ENCODE results near the gene ACVR2A. TPM values are rescaled to one million over a fixed set of nuclear protein-coding genes. Genes with fewer than 3 reads are reported as not detected.

The ACVR2A gene
- total and polyA plus RNA-seq, 8 donors, result 4.8 to 13.9 (median 7.0) TPM

- FAIRE-seq (no peak), DNase-seq (no peak), ATAC-seq (no peak)
- H3K9me3 ChIP-seq, result no peaks in the 10 kb centered on the region
- intact Hi-C loops (cut with DNase I), result loop anchor here in 1 of 3 donors (10.0 kb wide), 1 partner anchor 1061 kb away; no protein-coding TSS in a partner anchor
- H3K36me3 ChIP-seq, result no peaks in the 10 kb centered on the region
- no peak overlapping the region for H3K4me3 ChIP-seq
- no peak for TF ChIP-seq CTCF (IDR thresholded peaks at IDR 0.05)
- H3K27me3 ChIP-seq, result no peaks in the 10 kb centered on the region
- no peaks in the 10 kb centered on the region for H3K4me1 ChIP-seq
- no peak overlapping the region for H3K27ac ChIP-seq
Observed at GRCh38 chr2:147933931-147934330, 89.1 kb downstream of the ACVR2A start.

- ATAC-seq (no peak), FAIRE-seq (no peak), DNase-seq (no peak)
- Histone ChIP-seq H3K9me3 (no peaks in the 10 kb centered on the region), H3K36me3 (no peaks in the 10 kb centered on the region), H3K27me3 (no peaks in the 10 kb centered on the region), H3K4me3 (no peak overlapping the region), H3K4me1 (no peaks in the 10 kb centered on the region), H3K27ac (no peak overlapping the region)
- WGBS, 2 donors, result 71 to 74% methylated on average over 1 of the region's 1 CpG
- intact Hi-C loops (cut with DNase I), result loop anchor here in 1 of 3 donors (10.0 kb wide), 1 partner anchor 1060 kb away; no protein-coding TSS in a partner anchor
- no peak for TF ChIP-seq CTCF (IDR thresholded peaks at IDR 0.05)
Observed at GRCh38 chr2:147934881-147935620, 90.2 kb downstream of the ACVR2A start.

- no peaks in the 10 kb centered on the region for H3K36me3 ChIP-seq
- TF ChIP-seq CTCF (IDR thresholded peaks at IDR 0.05), result peak; percentile 61 to 84 (median 66)
- H3K27me3 ChIP-seq, result no peaks in the 10 kb centered on the region
- 37 to 39% methylated on average over 3 of the region's 3 CpGs for WGBS, 2 donors
- intact Hi-C loops (cut with DNase I), result loop anchor here in 1 of 3 donors (10.0 kb wide), 1 partner anchor 1057 kb away; no protein-coding TSS in a partner anchor
- no peaks in the 10 kb centered on the region for H3K4me1 ChIP-seq
- no peak overlapping the region for H3K27ac ChIP-seq
- H3K4me3 ChIP-seq, result no peak overlapping the region
- no peak for DNase-seq
- ATAC-seq, result peak; percentile 69 to 92 (median 88)
- no peaks in the 10 kb centered on the region for H3K9me3 ChIP-seq
- peak; percentile 97 for FAIRE-seq
Observed at GRCh38 chr2:147937744-147938349, 93.0 kb downstream of the ACVR2A start.

DNA sequence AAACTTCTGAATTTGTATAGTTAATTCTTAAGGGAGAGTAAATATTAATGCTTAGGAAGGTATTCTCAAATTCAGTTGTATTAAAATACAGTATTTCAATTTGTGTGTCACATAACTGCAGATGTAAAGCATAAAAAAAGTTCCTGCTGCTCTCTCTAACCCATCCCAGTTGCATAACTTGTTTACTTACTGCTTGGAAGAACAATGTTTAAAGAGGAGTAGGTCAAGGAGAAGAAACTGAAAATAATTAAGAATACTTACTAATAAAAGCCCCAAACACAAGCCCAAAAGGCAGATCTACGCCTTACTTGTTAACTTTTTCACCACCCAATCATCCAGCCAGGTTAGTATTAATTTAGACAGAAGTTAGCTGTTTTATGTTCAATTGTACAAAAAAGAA lies 94.5 kb downstream of the ACVR2A start:
- Histone ChIP-seq H3K4me3 (no peak overlapping the region), H3K4me1 (no peaks in the 10 kb centered on the region), H3K27me3 (no peaks in the 10 kb centered on the region), H3K9me3 (no peaks in the 10 kb centered on the region), H3K27ac (no peak overlapping the region), H3K36me3 (no peaks in the 10 kb centered on the region)
- ATAC-seq, result peak in 1 of 4 donors; percentile 20
- WGBS, 2 donors, result 85 to 89% methylated on average over 1 of the region's 1 CpG
- TF ChIP-seq CTCF (IDR thresholded peaks at IDR 0.05), result no peak
- DNase-seq, result no peak
- intact Hi-C loops (cut with DNase I), result loop anchor here in 1 of 3 donors (10.0 kb wide), 1 partner anchor 1055 kb away; no protein-coding TSS in a partner anchor
- no peak for FAIRE-seq

DNA sequence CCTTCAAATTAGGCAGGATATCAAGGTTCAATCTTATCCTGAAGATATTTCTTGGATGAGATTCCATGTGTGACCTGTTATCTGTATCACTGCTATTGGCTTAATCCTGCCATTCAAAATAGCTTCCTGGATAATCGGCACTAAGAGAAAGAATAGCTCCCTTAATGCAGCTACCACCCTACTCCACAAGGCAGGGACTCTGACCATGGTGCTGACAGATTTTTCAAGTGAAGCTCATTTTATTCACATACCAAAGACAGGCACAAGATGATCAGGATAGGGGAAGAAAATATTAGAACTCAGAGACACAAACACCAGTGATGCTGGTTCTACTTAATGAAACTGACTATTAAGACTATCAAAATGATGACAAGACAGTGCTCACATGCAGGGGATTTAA lies 100.8 kb downstream of the ACVR2A start:
- no peak for FAIRE-seq
- no peak for TF ChIP-seq CTCF (IDR thresholded peaks at IDR 0.05)
- no peak for DNase-seq
- H3K36me3 ChIP-seq, result peaks cover 0 to 5% (median 0%) of the 10 kb centered on the region in 3 donors
- H3K27me3 ChIP-seq, result no peaks in the 10 kb centered on the region
- ATAC-seq, result no peak
- no peaks in the 10 kb centered on the region for H3K9me3 ChIP-seq
- no peak overlapping the region for H3K27ac ChIP-seq
- H3K4me3 ChIP-seq, result no peak overlapping the region
- H3K4me1 ChIP-seq, result no peaks in the 10 kb centered on the region
- intact Hi-C loops (cut with DNase I), result no loop called here
- WGBS, 2 donors, result 71 to 74% methylated on average over 1 of the region's 1 CpG
